Natural killer cell (primary cell): ENCODE results near the gene SMPD4. TPM values are rescaled to one million over a fixed set of nuclear protein-coding genes. Genes with fewer than 3 reads are reported as not detected.
"Not testable (repeated sequence)": the region's sequence is repeated elsewhere in the genome, so short reads cannot be mapped to it uniquely, and the experiment has no call there.

Experiments
- ATAC-seq, 3 donors: fragments of 150-1000 bp in 2 of 3; fragments of 200-7000 bp in 1 of 3; cut with Tn5 transposase; 1 replicate in 1 of 3; 2 replicates in 2 of 3; pipeline ENCODE4 v1.10.0; 2021; ENCODE audit warnings: mild to moderate bottlenecking in 2 of 3, moderate library complexity in 2 of 3
- DNase-seq, 2 donors: peaks; one replicate each; pipeline versions ENCODE4 v3.0.0 to v3.0.0-alpha.2; 2013 to 2021; ENCODE audit warnings: mixed read lengths in 1 of 2
- H3K27ac ChIP-seq: one replicate; pipeline ENCODE4 v1.5.1; 2013; ENCODE audit warnings: mild to moderate bottlenecking, low read length
- H3K27me3 ChIP-seq: one replicate; pipeline ENCODE4 v1.6.1; 2013; ENCODE audit warnings: low read length; ENCODE audit not compliant: control insufficient read depth, insufficient read depth
- H3K36me3 ChIP-seq: one replicate; pipeline ENCODE4 v1.6.1; 2013; ENCODE audit warnings: low read length; ENCODE audit not compliant: control insufficient read depth, insufficient read depth
- H3K4me1 ChIP-seq: one replicate; pipeline ENCODE4 v1.6.1; 2013; ENCODE audit warnings: low read length; ENCODE audit not compliant: control insufficient read depth, insufficient read depth
- H3K4me3 ChIP-seq: one replicate; pipeline ENCODE4 v1.5.1; 2013; ENCODE audit warnings: low read length
- H3K9me3 ChIP-seq: one replicate; pipeline ENCODE4 v1.6.1; 2013; ENCODE audit warnings: low read length; ENCODE audit not compliant: control insufficient read depth, insufficient read depth
- H3K27ac Mint-ChIP-seq, 2 donors: one replicate each; pipeline ENCODE4 v1.8.0; 2022; ENCODE audit warnings: mild to moderate bottlenecking in 2 of 2, mixed read lengths in 2 of 2, moderate library complexity in 1 of 2
- H3K27me3 Mint-ChIP-seq, 2 donors: one replicate each; pipeline ENCODE4 v1.8.0; 2022; ENCODE audit warnings: low read depth in 2 of 2, mixed read lengths in 2 of 2
- H3K36me3 Mint-ChIP-seq: one replicate; pipeline ENCODE4 v1.8.0; 2022; ENCODE audit warnings: mixed read lengths
- H3K4me1 Mint-ChIP-seq, 2 donors: one replicate each; pipeline ENCODE4 v1.8.0; 2022; ENCODE audit warnings: mixed read lengths in 2 of 2
- H3K4me3 Mint-ChIP-seq: one replicate; pipeline ENCODE4 v1.8.0; 2022; ENCODE audit warnings: mild to moderate bottlenecking, moderate library complexity, mixed read lengths
- H3K9me3 Mint-ChIP-seq, 2 donors: one replicate each; pipeline ENCODE4 v1.8.0; 2022; ENCODE audit warnings: mixed read lengths in 2 of 2
- CTCF ChIP-seq: fragments of 200-600 bp; IDR thresholded peaks from one replicate; pipeline ENCODE4 v1.8.0; 2022; ENCODE audit warnings: antibody characterized with exemption
- WGBS: methylation state at CpG from one replicate; pipeline ENCODE4 v1.1.7; 2013; ENCODE audit warnings: missing lambda C conversion rate; ENCODE audit not compliant: insufficient coverage; 5-methylcytosine and 5-hydroxymethylcytosine counted together
- intact Hi-C: fragments of 100-400 bp; cut with micrococcal nuclease; formaldehyde crosslinking; loops from one replicate; pipeline ENCODE4 v1.14.2; 2022
- total RNA-seq, 4 donors: library from RNA; stranded (reverse); fragments of 120-200 nt in 1 of 4; gene quantifications; one replicate each; pipeline versions ENCODE4 v1.2.3 to v1.2.4, GENCODE V29; 2013 to 2022

The SMPD4 gene
- total RNA-seq, 3 donors from 2014 or later (not counting 1 experiment from before 2014, with no cell fraction given) = 77.8 to 81.8 (median 79.0) TPM

DNA sequence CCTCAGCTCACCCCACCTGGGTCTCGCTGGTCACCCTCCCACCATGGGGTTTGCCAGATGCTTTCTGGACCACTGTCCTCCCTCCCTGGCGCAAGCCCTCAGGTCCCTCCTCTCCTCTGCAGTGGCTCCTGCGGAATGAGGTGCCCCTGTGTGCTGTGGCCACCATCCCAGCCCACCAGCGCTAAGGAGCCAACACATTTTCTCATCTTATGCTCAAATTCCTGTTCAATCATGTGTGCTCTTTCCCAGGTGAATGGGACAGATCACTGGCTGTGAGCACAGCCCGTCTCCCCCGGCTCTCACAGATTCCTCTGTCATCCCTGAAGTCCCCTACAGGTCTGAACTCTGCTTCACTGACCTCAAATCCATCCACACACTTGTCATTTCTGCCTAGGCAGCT, 21.3 kb downstream of the SMPD4 start:
- ATAC-seq (no peak), DNase-seq (no peak)
- Mint-ChIP-seq H3K27me3 (no peaks in the 10 kb centered on the region), H3K4me3 (no peak overlapping the region), H3K9me3 (no peaks in the 10 kb centered on the region), H3K27ac (peak overlapping the region in 1 of 2 donors; percentile 84), H3K36me3 (no peaks in the 10 kb centered on the region), H3K4me1 (peaks cover 10 to 14% of the 10 kb centered on the region in 2 donors)
- Histone ChIP-seq H3K27ac (no peak overlapping the region), H3K36me3 (peaks cover 14% of the 10 kb centered on the region), H3K9me3 (no peaks in the 10 kb centered on the region), H3K4me3 (no peak overlapping the region), H3K4me1 (peaks cover 21% of the 10 kb centered on the region), H3K27me3 (no peaks in the 10 kb centered on the region)
- WGBS = 97% methylated on average over 6 of the region's 6 CpGs
- no peak for TF ChIP-seq CTCF
- intact Hi-C loops = no loop called here

- H3K27ac ChIP-seq, H3K27me3 Mint-ChIP-seq, H3K9me3 ChIP-seq, intact Hi-C loops, DNase-seq, H3K36me3 Mint-ChIP-seq, H3K27me3 ChIP-seq, H3K9me3 Mint-ChIP-seq, H3K4me3 Mint-ChIP-seq, H3K4me3 ChIP-seq, ATAC-seq: not testable (repeated sequence)
- Mint-ChIP-seq H3K4me1 (peaks cover 10 to 14% of the 10 kb centered on the region in 2 donors), H3K27ac (peak overlapping the region in 1 of 2 donors; percentile 84)
- H3K4me1 ChIP-seq = peaks cover 21% of the 10 kb centered on the region
- WGBS = 97% methylated on average over 4 of the region's 4 CpGs
- peaks cover 18% of the 10 kb centered on the region for H3K36me3 ChIP-seq
Observed at GRCh38 chr2:130159376-130159775, 22.0 kb downstream of the SMPD4 start.

DNA sequence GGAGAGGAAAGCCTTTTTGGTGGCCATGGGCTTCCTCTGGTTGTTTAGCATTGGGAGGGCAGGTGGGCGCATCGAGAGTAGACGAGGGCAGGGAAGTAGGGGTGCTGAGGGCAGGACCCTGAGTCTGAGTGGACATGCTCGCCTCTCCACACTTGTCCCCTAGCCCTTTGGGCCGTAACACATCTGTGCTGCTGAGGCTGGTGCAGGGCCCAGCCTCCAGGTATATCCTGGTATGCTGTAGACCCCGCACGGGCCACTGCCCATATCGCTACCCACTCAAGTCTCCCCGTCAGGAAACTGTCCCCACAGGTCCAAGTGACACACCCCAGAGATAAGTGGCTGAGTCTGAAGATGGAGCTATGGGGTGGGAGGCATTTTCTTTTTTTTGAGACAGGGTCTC, 22.8 kb downstream of the SMPD4 start:
- no peak overlapping the region for H3K4me3 Mint-ChIP-seq
- H3K27ac ChIP-seq = no peak overlapping the region
- H3K4me1 ChIP-seq = peaks cover 21% of the 10 kb centered on the region
- no peak overlapping the region for H3K4me3 ChIP-seq
- TF ChIP-seq CTCF = no peak
- 90% methylated on average over 8 of the region's 9 CpGs for WGBS
- no peaks in the 10 kb centered on the region for H3K36me3 Mint-ChIP-seq
- H3K27me3 ChIP-seq = no peaks in the 10 kb centered on the region
- H3K4me1 Mint-ChIP-seq = peaks cover 10 to 14% of the 10 kb centered on the region in 2 donors
- no peaks in the 10 kb centered on the region for H3K9me3 Mint-ChIP-seq
- ATAC-seq = no peak
- peaks cover 15% of the 10 kb centered on the region for H3K36me3 ChIP-seq
- H3K27me3 Mint-ChIP-seq = no peaks in the 10 kb centered on the region
- peak overlapping the region; percentile 69 to 78 for H3K27ac Mint-ChIP-seq
- intact Hi-C loops = no loop called here
- no peak for DNase-seq
- no peaks in the 10 kb centered on the region for H3K9me3 ChIP-seq

- peak overlapping the region; percentile 60 for H3K27ac ChIP-seq
- H3K9me3 ChIP-seq, H3K27me3 ChIP-seq, H3K36me3 Mint-ChIP-seq, H3K4me3 ChIP-seq, H3K27me3 Mint-ChIP-seq, H3K9me3 Mint-ChIP-seq, intact Hi-C loops: not testable (repeated sequence)
- H3K36me3 ChIP-seq = peaks cover 16% of the 10 kb centered on the region
- H3K4me1 ChIP-seq = peaks cover 21% of the 10 kb centered on the region
- Mint-ChIP-seq H3K4me3 (peak overlapping the region; percentile 40), H3K4me1 (peaks cover 10 to 14% of the 10 kb centered on the region in 2 donors), H3K27ac (peak overlapping the region; percentile 69 to 78)
- ATAC-seq (peak; percentile 55 to 78 (median 77)), DNase-seq (peak; percentile 38 to 41)
- 50% methylated on average over 13 of the region's 13 CpGs for WGBS
Observed at GRCh38 chr2:130157825-130158514, 23.4 kb downstream of the SMPD4 start.

- H3K36me3 Mint-ChIP-seq, DNase-seq, H3K9me3 ChIP-seq, H3K4me3 ChIP-seq, H3K4me3 Mint-ChIP-seq, H3K27me3 Mint-ChIP-seq, intact Hi-C loops, H3K27me3 ChIP-seq, H3K9me3 Mint-ChIP-seq: not testable (repeated sequence)
- peak overlapping the region; percentile 60 for H3K27ac ChIP-seq
- H3K4me1 Mint-ChIP-seq = peaks cover 10 to 14% of the 10 kb centered on the region in 2 donors
- peaks cover 21% of the 10 kb centered on the region for H3K4me1 ChIP-seq
- peak; percentile 33 to 39 (median 35) for ATAC-seq
- H3K36me3 ChIP-seq = peaks cover 17% of the 10 kb centered on the region
- 45% methylated on average over 9 of the region's 12 CpGs for WGBS
- peak overlapping the region; percentile 69 to 78 for H3K27ac Mint-ChIP-seq
Observed at GRCh38 chr2:130157354-130157753, 24.0 kb downstream of the SMPD4 start.
